ENCODE results near the gene CYP46A1. TPM values are rescaled to one million over a fixed set of nuclear protein-coding genes. Genes with fewer than 3 reads are reported as not detected.

CYP46A1 gene
- total and polyA plus RNA-seq, 7 donors: 0.09 to 1.5 (median 0.50) TPM

DNA sequence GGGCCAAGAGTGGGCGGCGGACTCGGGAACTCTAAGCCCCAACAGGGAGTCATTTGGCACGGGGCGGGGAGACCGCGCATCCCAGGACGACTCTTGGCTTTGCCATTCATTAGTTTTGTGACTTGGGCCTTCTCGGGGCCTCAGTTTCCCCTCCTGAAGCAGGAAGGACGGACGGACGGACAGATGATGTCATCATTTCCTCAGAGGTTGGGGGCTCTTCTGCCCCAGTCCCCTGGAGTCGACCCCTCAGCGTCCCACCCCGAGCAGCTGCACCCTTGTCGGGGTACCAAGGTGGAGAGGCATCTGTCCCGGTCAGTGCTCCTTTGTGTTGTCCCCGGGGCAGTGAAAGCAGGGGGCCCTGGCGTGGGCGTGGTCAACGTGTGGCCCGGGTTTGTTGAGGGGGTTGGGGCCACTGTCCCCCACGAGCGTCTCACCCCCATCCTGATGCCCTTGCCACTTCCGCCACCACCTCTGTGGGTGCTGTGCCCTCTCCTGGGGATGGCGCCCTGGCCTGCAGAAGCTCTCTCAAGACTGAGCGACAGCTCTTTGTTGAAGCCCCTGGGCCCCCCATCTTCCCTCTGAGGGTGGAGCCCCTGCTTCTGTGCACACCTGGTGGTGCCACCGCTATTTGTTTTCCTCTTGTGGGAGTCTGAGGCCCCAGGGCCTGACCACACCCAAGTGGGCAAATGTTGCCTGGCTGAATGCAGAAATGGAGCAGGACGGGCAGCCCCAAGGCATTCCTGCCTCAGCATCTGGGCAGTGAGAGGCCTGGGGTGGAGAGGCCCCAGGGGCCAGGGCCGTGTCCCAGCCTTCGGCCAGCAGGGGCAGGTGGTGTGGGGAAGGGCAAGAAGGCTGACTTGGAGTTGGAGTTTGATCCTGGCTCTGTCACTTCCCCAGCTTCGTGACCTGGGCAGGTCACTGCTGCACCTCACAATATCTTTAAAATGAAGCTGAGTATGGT lies 38.3 kb upstream of the CYP46A1 start:
- Histone ChIP-seq H3K4me3 (peak overlapping the region; percentile 68), H3K27me3 (ENCODE audit: insufficient read depth in 3 of 3, low read length in 2 of 3) (peaks cover 0 to 22% (median 3%) of the 10 kb centered on the region in 3 donors), H3K4me1 (peaks cover 12% of the 10 kb centered on the region), H3K9me3 (no peaks in the 10 kb centered on the region), H3K27ac (peak overlapping the region; percentile 36), H3K36me3 (ENCODE audit: insufficient read depth in 1 of 2, low read depth in 1 of 2) (no peaks in the 10 kb centered on the region)
- TF ChIP-seq, protein P1, sequence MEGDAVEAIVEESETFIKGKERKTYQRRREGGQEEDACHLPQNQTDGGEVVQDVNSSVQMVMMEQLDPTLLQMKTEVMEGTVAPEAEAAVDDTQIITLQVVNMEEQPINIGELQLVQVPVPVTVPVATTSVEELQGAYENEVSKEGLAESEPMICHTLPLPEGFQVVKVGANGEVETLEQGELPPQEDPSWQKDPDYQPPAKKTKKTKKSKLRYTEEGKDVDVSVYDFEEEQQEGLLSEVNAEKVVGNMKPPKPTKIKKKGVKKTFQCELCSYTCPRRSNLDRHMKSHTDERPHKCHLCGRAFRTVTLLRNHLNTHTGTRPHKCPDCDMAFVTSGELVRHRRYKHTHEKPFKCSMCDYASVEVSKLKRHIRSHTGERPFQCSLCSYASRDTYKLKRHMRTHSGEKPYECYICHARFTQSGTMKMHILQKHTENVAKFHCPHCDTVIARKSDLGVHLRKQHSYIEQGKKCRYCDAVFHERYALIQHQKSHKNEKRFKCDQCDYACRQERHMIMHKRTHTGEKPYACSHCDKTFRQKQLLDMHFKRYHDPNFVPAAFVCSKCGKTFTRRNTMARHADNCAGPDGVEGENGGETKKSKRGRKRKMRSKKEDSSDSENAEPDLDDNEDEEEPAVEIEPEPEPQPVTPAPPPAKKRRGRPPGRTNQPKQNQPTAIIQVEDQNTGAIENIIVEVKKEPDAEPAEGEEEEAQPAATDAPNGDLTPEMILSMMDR (IDR thresholded peaks at IDR 0.05): no peak
- DNase-seq: no peak
- 42 to 59% (median 44%) methylated on average over 24 to 32 of the region's 32 CpGs for WGBS, 3 donors
- intact Hi-C loops (cut with DNase I): no loop called here
- no peak for ATAC-seq

DNA sequence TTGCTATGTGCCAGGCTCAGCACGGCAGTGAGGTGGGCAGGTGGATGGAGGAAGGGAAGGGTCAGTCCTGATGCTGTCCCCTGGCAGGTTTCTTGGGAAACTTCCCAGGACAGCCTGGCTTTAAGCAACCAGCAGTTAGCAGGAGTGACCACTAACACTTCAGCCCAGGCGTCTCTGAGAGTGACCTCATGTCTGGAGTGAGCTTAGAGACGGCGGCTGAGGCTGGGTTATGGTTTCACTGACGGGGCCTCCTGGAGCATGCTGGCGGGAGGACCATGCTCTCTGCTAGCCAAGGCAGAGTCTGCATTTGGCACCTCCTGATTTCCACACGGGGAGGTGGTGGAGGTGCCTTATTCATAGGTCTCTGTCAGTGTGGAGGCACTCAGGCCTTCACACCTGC lies 36.7 kb upstream of the CYP46A1 start:
- TF ChIP-seq, protein P1 (IDR thresholded peaks at IDR 0.05): no peak
- 49 to 51% (median 50%) methylated on average over 7 of the region's 7 CpGs for WGBS, 3 donors
- Histone ChIP-seq H3K36me3 (ENCODE audit: insufficient read depth in 1 of 2, low read depth in 1 of 2) (no peaks in the 10 kb centered on the region), H3K4me1 (peaks cover 12% of the 10 kb centered on the region), H3K27me3 (ENCODE audit: insufficient read depth in 3 of 3, low read length in 2 of 3) (peaks cover 0 to 22% (median 3%) of the 10 kb centered on the region in 3 donors), H3K27ac (no peak overlapping the region), H3K9me3 (no peaks in the 10 kb centered on the region), H3K4me3 (no peak overlapping the region)
- intact Hi-C loops (cut with DNase I): no loop called here
- ATAC-seq (no peak), DNase-seq (no peak)

DNA sequence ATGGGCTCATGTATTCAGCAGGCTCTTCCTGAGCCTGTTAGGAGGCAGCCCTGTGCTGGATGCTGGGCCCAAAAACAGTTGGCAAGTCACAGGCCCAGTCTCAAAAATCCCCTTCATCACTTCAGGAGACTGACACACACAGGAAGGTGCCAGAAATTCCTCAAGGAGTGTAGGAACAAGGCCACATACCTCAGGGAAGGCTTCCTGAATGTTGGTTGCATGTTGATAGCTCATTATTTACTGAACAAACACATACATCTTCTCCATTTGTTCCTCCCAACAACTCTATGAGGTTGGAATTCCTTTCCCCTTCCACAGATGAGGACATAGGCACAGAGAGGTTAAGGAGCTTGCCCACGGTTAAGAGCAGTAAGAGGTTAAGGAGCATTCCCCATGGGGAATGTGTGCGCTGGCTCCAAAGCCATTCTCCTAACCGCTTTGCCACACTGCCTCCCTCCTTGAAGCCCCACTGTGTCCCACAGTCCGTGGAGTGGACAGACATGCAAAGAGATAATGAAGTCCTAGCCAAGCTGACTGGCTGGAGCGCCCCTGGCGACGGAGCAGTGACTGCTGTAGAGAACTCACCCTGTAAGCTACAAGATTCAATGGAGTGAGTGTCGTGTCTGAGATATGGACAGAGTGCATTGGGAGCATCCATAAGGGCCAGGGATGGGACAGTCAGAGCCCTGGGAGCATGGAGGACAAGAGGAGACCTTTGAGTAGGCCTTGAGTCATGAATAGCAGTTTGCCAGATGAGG lies 35.9 kb upstream of the CYP46A1 start:
- TF ChIP-seq, protein P1 (IDR thresholded peaks at IDR 0.05): no peak
- Histone ChIP-seq H3K27me3 (ENCODE audit: insufficient read depth in 3 of 3, low read length in 2 of 3) (peaks cover 0 to 22% (median 3%) of the 10 kb centered on the region in 3 donors), H3K36me3 (ENCODE audit: insufficient read depth in 1 of 2, low read depth in 1 of 2) (no peaks in the 10 kb centered on the region), H3K4me3 (no peak overlapping the region), H3K27ac (no peak overlapping the region), H3K4me1 (peaks cover 12% of the 10 kb centered on the region), H3K9me3 (no peaks in the 10 kb centered on the region)
- WGBS, 3 donors: 85 to 91% (median 86%) methylated on average over 8 of the region's 8 CpGs
- no peak for DNase-seq
- ATAC-seq: no peak
- intact Hi-C loops (cut with DNase I): no loop called here

DNA sequence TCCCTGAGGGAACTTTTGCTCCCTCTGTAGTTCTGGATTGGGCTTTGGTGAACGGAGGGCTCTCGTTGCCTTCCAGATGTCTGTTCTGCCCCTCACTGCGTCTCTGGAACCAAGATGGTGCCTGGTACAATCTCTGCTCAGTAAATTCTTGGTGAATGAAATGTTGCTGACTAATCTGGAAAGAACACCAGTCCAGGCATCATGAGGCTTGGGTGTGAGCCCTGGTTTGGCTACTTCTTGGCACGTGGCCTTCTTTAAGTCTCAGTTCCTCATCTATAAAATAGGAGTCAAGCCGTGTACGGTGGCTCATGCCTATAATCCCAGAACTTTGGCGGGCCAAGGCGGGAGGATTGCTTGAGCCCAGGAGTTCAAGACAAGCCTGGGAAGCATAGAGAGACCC lies 34.9 kb upstream of the CYP46A1 start:
- 80 to 83% (median 83%) methylated on average over 8 of the region's 8 CpGs for WGBS, 3 donors
- TF ChIP-seq, protein P1 (IDR thresholded peaks at IDR 0.05): no peak
- intact Hi-C loops (cut with DNase I): no loop called here
- Histone ChIP-seq H3K4me1 (peaks cover 12% of the 10 kb centered on the region), H3K27me3 (ENCODE audit: insufficient read depth in 3 of 3, low read length in 2 of 3) (peaks cover 0 to 22% (median 3%) of the 10 kb centered on the region in 3 donors), H3K9me3 (no peaks in the 10 kb centered on the region), H3K36me3 (ENCODE audit: insufficient read depth in 1 of 2, low read depth in 1 of 2) (no peaks in the 10 kb centered on the region), H3K4me3 (no peak overlapping the region), H3K27ac (no peak overlapping the region)
- DNase-seq (no peak), ATAC-seq (no peak)

Measured in psoas muscle (tissue), 8 donors.